OCI-LY7 (cell line): Measurements from ENCODE around the gene KCTD17. TPM values are rescaled to one million over a fixed set of nuclear protein-coding genes. Genes with fewer than 3 reads are reported as not detected.

ENCODE experiments used
- BruUV-seq: library from RNA; stranded (reverse); fragments of 400-500 nt; replicated peaks from 2 replicates; lab custom pipeline; 2021; lab: Mats Ljungman, UMichigan
- CTCF ChIA-PET: fragments of 300-600 bp; sonication (Branson Sonifier 250); formaldehyde crosslinking; loops from one replicate; lab custom pipeline; 2022; ENCODE audit warnings: antibody characterized with exemption; ENCODE audit not compliant: unreplicated experiment; lab: Charles Lee
- POLR2A ChIA-PET: fragments of 300-600 bp; sonication (Branson Sonifier 250); formaldehyde crosslinking; loops from one replicate; lab custom pipeline; 2022; ENCODE audit warnings: antibody characterized with exemption; lab: Charles Lee
- DNase-seq: peaks from one replicate; pipeline ENCODE4 v3.0.0-alpha.2; 2015; ENCODE audit warnings: low spot score
- H2AFZ ChIP-seq: fragments of 200-600 bp; sonication (generic), shearing (Covaris generic); 2 replicates; pipeline ENCODE4 v1.6.1; 2014; ENCODE audit warnings: mild to moderate bottlenecking, antibody characterized with exemption, low read length, moderate library complexity
- H3K27ac ChIP-seq: fragments of 200-600 bp; sonication (generic); 2 replicates; pipeline ENCODE4 v1.5.1; 2014; ENCODE audit warnings: mixed run types, low read depth, mild to moderate bottlenecking, moderate library complexity, low read length, inconsistent platforms; ENCODE audit not compliant: poor library complexity, severe bottlenecking
- H3K36me3 ChIP-seq: fragments of 200-600 bp; sonication (generic); 2 replicates; pipeline ENCODE4 v1.6.1; 2014; ENCODE audit warnings: mild to moderate bottlenecking, antibody characterized with exemption, low read length, moderate library complexity, mixed read lengths; ENCODE audit not compliant: insufficient read depth
- H3K4me1 ChIP-seq: fragments of 200-600 bp; sonication (generic); 2 replicates; pipeline ENCODE4 v1.5.1; 2014; ENCODE audit warnings: mild to moderate bottlenecking, low read length; ENCODE audit not compliant: insufficient read depth, poor library complexity, severe bottlenecking
- H3K4me2 ChIP-seq: fragments of 200-600 bp; sonication (generic); 2 replicates; pipeline ENCODE4 v1.6.1; 2014; ENCODE audit warnings: mild to moderate bottlenecking, low read length
- H3K4me3 ChIP-seq: fragments of 200-600 bp; sonication (generic); 2 replicates; pipeline ENCODE4 v1.5.1; 2014; ENCODE audit warnings: mild to moderate bottlenecking, low read depth, low read length; ENCODE audit not compliant: poor library complexity, severe bottlenecking
- H3K79me2 ChIP-seq: fragments of 200-600 bp; sonication (generic); 2 replicates; pipeline ENCODE4 v1.6.1; 2016; ENCODE audit warnings: low read depth, mild to moderate bottlenecking, low read length, moderate library complexity, mixed read lengths; ENCODE audit not compliant: insufficient read depth
- H3K9me2 ChIP-seq: fragments of 200-600 bp; sonication (generic); 2 replicates; pipeline ENCODE4 v1.6.1; 2016; ENCODE audit warnings: mild to moderate bottlenecking, low read length, mixed read lengths; ENCODE audit not compliant: insufficient read depth
- H3K9me3 ChIP-seq: fragments of 200-600 bp; sonication (generic); 2 replicates; pipeline ENCODE4 v1.6.1; 2014; ENCODE audit warnings: mild to moderate bottlenecking, mixed run types, low read length, mixed read lengths
- H4K20me1 ChIP-seq: fragments of 200-600 bp; sonication (generic); 2 replicates; pipeline ENCODE4 v1.6.1; 2014; ENCODE audit warnings: mild to moderate bottlenecking, antibody characterized with exemption, low read length, moderate library complexity, mixed read lengths; ENCODE audit not compliant: insufficient read depth
- EZH2phosphoT487 ChIP-seq: fragments of 200-600 bp; sonication (generic); IDR thresholded peaks from 2 replicates; pipeline ENCODE4 v1.6.1; 2018; ENCODE audit warnings: low read depth, borderline replicate concordance, mild to moderate bottlenecking, mixed run types, antibody characterized with exemption, low read length, moderate library complexity, mixed read lengths
- intact Hi-C: fragments of 100-400 bp; cut with micrococcal nuclease; formaldehyde crosslinking; loops from one replicate; pipeline ENCODE4 v1.10.0; 2022; ENCODE audit not compliant: unreplicated experiment
- total RNA-seq, 2 experiments: library from RNA; depleted of rRNA in 1 of 2; stranded (reverse); fragments of >200 nt in 1 of 2; shearing (Covaris generic) in 1 of 2; gene quantifications; 2 replicates each; pipeline ENCODE4 v1.2.3, GENCODE V29; 2014 to 2022
- TF ChIP-seq, protein P1 (sequence below): fragments of 200-600 bp; sonication (generic); conservative IDR thresholded peaks from 2 replicates; pipeline ENCODE4 v1.5.1; 2014; ENCODE audit warnings: mild to moderate bottlenecking, antibody characterized with exemption, low read length, moderate library complexity, mixed read lengths

The KCTD17 gene
- total RNA-seq, 2 experiments from 2014 or later: 17.7 to 21.7 TPM

DNA sequence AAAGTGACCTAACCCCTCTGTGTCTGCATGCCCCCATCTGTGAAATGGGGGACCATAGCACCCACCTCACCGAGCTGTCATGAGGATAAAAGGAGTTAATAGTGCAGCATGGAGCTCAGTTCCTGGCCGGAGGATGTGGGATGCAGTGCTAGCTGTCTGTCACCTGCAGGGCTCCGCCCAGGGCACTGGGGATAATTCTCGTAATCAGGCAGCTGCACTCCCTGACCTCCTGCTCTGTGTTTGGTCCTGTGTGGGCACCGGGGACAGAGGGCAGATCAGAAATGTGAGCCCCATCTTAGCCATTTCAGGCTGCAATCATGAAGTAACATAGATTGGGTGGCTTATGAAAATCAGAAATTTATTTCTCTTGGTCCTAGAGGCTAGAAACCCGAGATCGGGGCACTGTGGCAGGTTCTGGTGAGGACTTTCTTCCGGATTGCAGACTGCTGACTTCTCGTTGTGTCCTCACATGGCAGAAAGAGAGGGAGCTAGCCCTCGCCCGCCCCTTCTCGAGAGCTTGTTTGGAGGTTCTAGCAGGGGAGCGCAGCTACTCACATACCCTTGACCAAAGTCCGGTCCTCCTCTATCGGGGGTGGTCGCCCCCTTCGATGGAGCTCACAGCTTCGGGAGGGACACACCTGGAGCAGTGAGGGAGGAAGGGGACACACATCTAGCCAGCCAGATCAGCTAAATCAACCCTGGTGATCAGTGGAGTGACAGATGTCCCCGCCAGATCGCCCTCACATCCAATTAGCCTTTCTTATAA lies 3.2 kb downstream of the KCTD17 start:
- H3K9me2 ChIP-seq: no peaks in the 10 kb centered on the region
- peaks cover 13% of the 10 kb centered on the region for H3K4me1 ChIP-seq
- TF ChIP-seq EZH2phosphoT487: no peak
- TF ChIP-seq, protein P1, sequence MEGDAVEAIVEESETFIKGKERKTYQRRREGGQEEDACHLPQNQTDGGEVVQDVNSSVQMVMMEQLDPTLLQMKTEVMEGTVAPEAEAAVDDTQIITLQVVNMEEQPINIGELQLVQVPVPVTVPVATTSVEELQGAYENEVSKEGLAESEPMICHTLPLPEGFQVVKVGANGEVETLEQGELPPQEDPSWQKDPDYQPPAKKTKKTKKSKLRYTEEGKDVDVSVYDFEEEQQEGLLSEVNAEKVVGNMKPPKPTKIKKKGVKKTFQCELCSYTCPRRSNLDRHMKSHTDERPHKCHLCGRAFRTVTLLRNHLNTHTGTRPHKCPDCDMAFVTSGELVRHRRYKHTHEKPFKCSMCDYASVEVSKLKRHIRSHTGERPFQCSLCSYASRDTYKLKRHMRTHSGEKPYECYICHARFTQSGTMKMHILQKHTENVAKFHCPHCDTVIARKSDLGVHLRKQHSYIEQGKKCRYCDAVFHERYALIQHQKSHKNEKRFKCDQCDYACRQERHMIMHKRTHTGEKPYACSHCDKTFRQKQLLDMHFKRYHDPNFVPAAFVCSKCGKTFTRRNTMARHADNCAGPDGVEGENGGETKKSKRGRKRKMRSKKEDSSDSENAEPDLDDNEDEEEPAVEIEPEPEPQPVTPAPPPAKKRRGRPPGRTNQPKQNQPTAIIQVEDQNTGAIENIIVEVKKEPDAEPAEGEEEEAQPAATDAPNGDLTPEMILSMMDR: no peak
- H3K4me2 ChIP-seq: no peak overlapping the region
- no peak overlapping the region for H2AFZ ChIP-seq
- no peaks in the 10 kb centered on the region for H3K9me3 ChIP-seq
- H3K4me3 ChIP-seq: no peak overlapping the region
- BruUV-seq: no TSS peak
- CTCF ChIA-PET: no interaction called here
- no peak overlapping the region for H3K27ac ChIP-seq
- no peaks in the 10 kb centered on the region for H3K36me3 ChIP-seq
- DNase-seq: no peak
- intact Hi-C loops: no loop called here
- H3K79me2 ChIP-seq: no peaks in the 10 kb centered on the region
- no peaks in the 10 kb centered on the region for H4K20me1 ChIP-seq
- POLR2A ChIA-PET: no interaction called here

DNA sequence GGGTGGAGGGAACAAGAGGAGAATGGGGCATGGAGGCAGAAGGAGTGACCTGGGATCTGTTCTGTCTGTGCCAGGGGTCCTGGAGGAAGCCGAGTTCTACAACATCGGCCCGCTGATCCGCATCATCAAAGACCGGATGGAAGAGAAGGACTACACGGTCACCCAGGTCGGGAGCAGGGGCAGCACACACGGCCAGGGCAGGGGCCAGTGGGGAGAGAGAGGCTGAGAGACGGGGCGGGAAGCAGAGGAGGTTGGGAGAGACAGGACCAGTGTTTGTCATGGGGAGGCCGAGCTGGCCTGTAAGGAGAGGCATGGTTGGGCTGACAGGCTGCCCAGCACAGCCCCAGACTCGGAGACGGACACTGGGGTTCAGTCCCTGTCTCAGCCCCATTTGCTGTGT lies 4.7 kb downstream of the KCTD17 start:
- Histone ChIP-seq H3K9me3 (no peaks in the 10 kb centered on the region), H3K4me2 (no peak overlapping the region), H3K79me2 (no peaks in the 10 kb centered on the region), H3K4me1 (peaks cover 13% of the 10 kb centered on the region), H3K27ac (no peak overlapping the region), H3K9me2 (no peaks in the 10 kb centered on the region), H2AFZ (no peak overlapping the region), H3K36me3 (no peaks in the 10 kb centered on the region), H3K4me3 (no peak overlapping the region), H4K20me1 (no peaks in the 10 kb centered on the region)
- ChIA-PET CTCF (no interaction called here), POLR2A (interaction anchor here (0.7 kb wide), 1 partner anchor 13 kb away, joined by 4 read pairs; no protein-coding TSS in a partner anchor)
- TF ChIP-seq EZH2phosphoT487: no peak
- TF ChIP-seq, protein P1: no peak
- BruUV-seq: no TSS peak
- no peak for DNase-seq
- intact Hi-C loops: no loop called here

DNA sequence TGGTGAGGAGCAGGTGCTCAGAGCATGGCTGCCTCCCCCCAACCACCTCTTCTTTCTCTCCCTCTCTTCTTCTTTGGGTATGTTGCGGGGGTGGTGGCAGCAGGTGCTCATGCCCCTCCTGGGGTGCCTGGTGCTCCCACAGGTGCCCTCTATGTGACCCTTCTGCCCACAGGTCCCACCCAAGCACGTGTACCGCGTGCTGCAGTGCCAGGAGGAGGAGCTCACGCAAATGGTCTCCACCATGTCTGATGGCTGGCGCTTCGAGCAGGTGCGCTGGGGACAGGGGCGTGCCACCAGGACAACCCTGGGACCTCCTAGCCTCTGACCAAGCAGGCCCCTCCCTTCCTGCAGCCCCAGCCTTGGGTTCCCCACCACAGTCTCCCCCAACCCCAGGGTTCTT lies 5.7 kb downstream of the KCTD17 start:
- no peak overlapping the region for H2AFZ ChIP-seq
- no peaks in the 10 kb centered on the region for H3K9me3 ChIP-seq
- no peaks in the 10 kb centered on the region for H3K79me2 ChIP-seq
- H4K20me1 ChIP-seq: no peaks in the 10 kb centered on the region
- intact Hi-C loops: no loop called here
- DNase-seq: no peak
- no peak for TF ChIP-seq EZH2phosphoT487
- TF ChIP-seq, protein P1: no peak
- ChIA-PET POLR2A (no interaction called here), CTCF (no interaction called here)
- no peaks in the 10 kb centered on the region for H3K9me2 ChIP-seq
- H3K36me3 ChIP-seq: no peaks in the 10 kb centered on the region
- no peak overlapping the region for H3K4me2 ChIP-seq
- peaks cover 10% of the 10 kb centered on the region for H3K4me1 ChIP-seq
- no TSS peak for BruUV-seq
- no peak overlapping the region for H3K4me3 ChIP-seq
- H3K27ac ChIP-seq: no peak overlapping the region
